ENCODE data around the gene TRAPPC10. TPM values are rescaled to one million over a fixed set of nuclear protein-coding genes. Genes with fewer than 3 reads are reported as not detected.

Gene TRAPPC10
- total and polyA plus RNA-seq, 2 experiments from 2014 or later = 9.9 to 21.0 TPM

DNA sequence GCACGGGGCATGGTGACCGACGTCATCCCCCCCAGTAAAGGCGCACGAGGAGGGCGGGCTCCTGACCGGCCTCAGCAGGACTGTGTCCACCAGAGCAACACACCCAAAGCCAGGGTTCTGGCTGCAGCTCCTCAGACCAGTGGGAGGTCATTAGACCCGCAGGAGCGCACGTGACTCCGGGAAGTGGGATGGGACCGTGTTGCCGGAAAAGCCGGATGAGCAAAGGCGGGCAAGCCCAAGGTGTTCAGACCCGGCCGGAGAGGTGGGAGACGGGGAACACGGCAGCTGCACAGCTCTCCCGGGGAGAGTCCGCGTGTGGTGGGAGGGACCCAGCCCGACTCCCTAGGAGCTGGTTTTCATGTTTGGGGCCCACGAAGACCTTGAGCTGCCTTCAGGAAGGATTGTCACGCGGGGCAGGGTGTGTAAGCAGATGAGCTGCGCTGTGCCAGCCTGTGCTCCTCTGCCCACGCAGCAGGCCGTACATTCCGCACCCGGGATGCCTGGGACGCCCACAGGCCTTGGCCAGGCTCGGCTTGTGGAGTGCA is 20.6 kb upstream of the TRAPPC10 start:
- DNase-seq = no peak
- in situ Hi-C loops (cut with MboI) = no loop called here

DNA sequence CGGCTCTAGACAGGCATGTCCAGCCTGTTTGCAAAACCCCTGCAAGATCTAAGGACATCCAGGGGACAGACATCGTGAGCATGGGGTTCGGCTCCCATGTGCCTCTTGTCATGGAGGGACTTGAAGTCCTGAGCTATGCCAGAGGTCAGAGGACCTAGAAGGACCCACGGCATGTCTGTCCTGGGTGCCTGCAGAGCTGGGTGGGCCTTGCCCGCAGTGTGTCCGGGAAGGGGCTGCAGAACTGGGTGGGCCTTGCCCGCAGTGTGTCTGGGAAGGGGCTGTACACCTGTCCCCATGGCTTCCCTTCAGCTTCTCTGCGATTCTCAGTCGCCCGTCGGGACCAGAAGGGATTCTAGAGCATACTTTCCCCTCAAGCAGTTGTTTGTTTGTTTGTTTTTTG is 20.0 kb upstream of the TRAPPC10 start:
- H3K36me3 ChIP-seq (ENCODE audit: low read depth) = no peaks in the 10 kb centered on the region
- no peak overlapping the region for H3K4me3 ChIP-seq
- no peaks in the 10 kb centered on the region for H3K9me2 ChIP-seq (ENCODE audit: insufficient read depth)
- H3K79me2 ChIP-seq (ENCODE audit: insufficient read depth) = no peaks in the 10 kb centered on the region
- WGBS, 2 experiments (ENCODE audit: low coverage in 1 of 2, low lambda C conversion rate in 2 of 2, missing lambda C conversion rate in 2 of 2) = 82 to 84% methylated on average over 11 of the region's 11 CpGs
- no peak for DNase-seq
- TF ChIP-seq EZH2 (IDR thresholded peaks at IDR 0.05; ENCODE audit: insufficient read depth, poor library complexity, severe bottlenecking) (no peak), EZH2phosphoT487 (IDR thresholded peaks at IDR 0.05; ENCODE audit: insufficient read depth, low read depth) (no peak)
- no peaks in the 10 kb centered on the region for H3K4me1 ChIP-seq (ENCODE audit: insufficient read depth)
- no peaks in the 10 kb centered on the region for H3F3A ChIP-seq (ENCODE audit: insufficient read depth)
- no peak overlapping the region for H3K27ac ChIP-seq
- no peaks in the 10 kb centered on the region for H3K27me3 ChIP-seq (replicated peaks; ENCODE audit: insufficient read depth)
- H2AFZ ChIP-seq = no peak overlapping the region
- in situ Hi-C loops (cut with MboI) = no loop called here
- no peaks in the 10 kb centered on the region for H4K20me1 ChIP-seq (ENCODE audit: insufficient read depth)
- no peaks in the 10 kb centered on the region for H3K9me3 ChIP-seq (ENCODE audit: low read depth)
- no peak overlapping the region for H3K9ac ChIP-seq
- no peak overlapping the region for H3K4me2 ChIP-seq (ENCODE audit: unreplicated experiment)

More for the DNA sequence above, 20.6 kb upstream of the TRAPPC10 start:
- Histone ChIP-seq H4K20me1 (ENCODE audit: insufficient read depth) (no peaks in the 10 kb centered on the region), H3K9ac (no peak overlapping the region), H3K79me2 (ENCODE audit: insufficient read depth) (no peaks in the 10 kb centered on the region), H3K4me3 (no peak overlapping the region), H3F3A (ENCODE audit: insufficient read depth) (peaks cover 3% of the 10 kb centered on the region; the same call in 1 of the 2 replicates), H3K36me3 (ENCODE audit: low read depth) (no peaks in the 10 kb centered on the region), H3K27me3 (replicated peaks; ENCODE audit: insufficient read depth) (no peaks in the 10 kb centered on the region), H3K9me2 (ENCODE audit: insufficient read depth) (no peaks in the 10 kb centered on the region), H3K27ac (no peak overlapping the region), H3K4me2 (ENCODE audit: unreplicated experiment) (no peak overlapping the region), H2AFZ (no peak overlapping the region), H3K9me3 (ENCODE audit: low read depth) (no peaks in the 10 kb centered on the region), H3K4me1 (ENCODE audit: insufficient read depth) (no peaks in the 10 kb centered on the region)
- no peak for TF ChIP-seq EZH2 (IDR thresholded peaks at IDR 0.05; ENCODE audit: insufficient read depth, poor library complexity, severe bottlenecking)
- no peak for TF ChIP-seq EZH2phosphoT487 (IDR thresholded peaks at IDR 0.05; ENCODE audit: insufficient read depth, low read depth)
- WGBS, 2 experiments (ENCODE audit: low coverage in 1 of 2, low lambda C conversion rate in 2 of 2, missing lambda C conversion rate in 2 of 2) = 88 to 90% methylated on average over 27 to 33 of the region's 33 CpGs

DNA sequence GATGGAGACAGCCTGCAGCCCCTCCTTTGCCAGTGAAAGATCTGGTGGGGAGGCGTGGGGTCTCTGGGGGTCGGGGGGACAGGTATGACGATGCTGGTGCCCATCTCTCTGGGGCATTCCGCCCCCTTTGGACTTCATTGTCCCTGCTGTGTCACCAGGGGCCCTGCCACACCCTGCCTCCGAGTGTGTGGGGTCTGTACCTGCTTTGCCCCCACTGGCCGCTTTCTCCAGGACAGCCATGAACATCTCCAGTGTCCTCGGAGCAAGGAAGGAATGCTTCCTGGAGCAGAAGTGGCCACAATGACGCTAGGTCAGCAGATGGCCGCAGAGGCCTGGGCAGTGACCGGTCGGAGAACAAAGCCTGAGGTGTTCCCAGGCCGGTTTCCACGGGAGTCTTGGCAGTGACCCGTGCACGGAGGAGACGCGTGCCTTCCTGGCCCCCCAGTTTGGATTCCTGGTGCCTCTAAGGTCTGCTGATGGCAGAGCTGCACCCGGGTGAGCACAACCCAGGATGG is 18.6 kb upstream of the TRAPPC10 start:
- no peaks in the 10 kb centered on the region for H4K20me1 ChIP-seq (ENCODE audit: insufficient read depth)
- H3K9me3 ChIP-seq (ENCODE audit: low read depth) = no peaks in the 10 kb centered on the region
- DNase-seq = no peak
- H3K27ac ChIP-seq = no peak overlapping the region
- H3K9me2 ChIP-seq (ENCODE audit: insufficient read depth) = no peaks in the 10 kb centered on the region
- TF ChIP-seq EZH2 (IDR thresholded peaks at IDR 0.05; ENCODE audit: insufficient read depth, poor library complexity, severe bottlenecking) = no peak
- TF ChIP-seq EZH2phosphoT487 (IDR thresholded peaks at IDR 0.05; ENCODE audit: insufficient read depth, low read depth) = no peak
- no peaks in the 10 kb centered on the region for H3F3A ChIP-seq (ENCODE audit: insufficient read depth)
- no peak overlapping the region for H3K4me3 ChIP-seq
- WGBS, 2 experiments (ENCODE audit: low coverage in 1 of 2, low lambda C conversion rate in 2 of 2, missing lambda C conversion rate in 2 of 2) = 85% methylated on average over 18 of the region's 18 CpGs
- H3K79me2 ChIP-seq (ENCODE audit: insufficient read depth) = no peaks in the 10 kb centered on the region
- in situ Hi-C loops (cut with MboI) = no loop called here
- H3K27me3 ChIP-seq (replicated peaks; ENCODE audit: insufficient read depth) = no peaks in the 10 kb centered on the region
- no peak overlapping the region for H2AFZ ChIP-seq
- no peak overlapping the region for H3K9ac ChIP-seq
- no peak overlapping the region for H3K4me2 ChIP-seq (ENCODE audit: unreplicated experiment)
- H3K36me3 ChIP-seq (ENCODE audit: low read depth) = no peaks in the 10 kb centered on the region
- H3K4me1 ChIP-seq (ENCODE audit: insufficient read depth) = no peaks in the 10 kb centered on the region

DNA sequence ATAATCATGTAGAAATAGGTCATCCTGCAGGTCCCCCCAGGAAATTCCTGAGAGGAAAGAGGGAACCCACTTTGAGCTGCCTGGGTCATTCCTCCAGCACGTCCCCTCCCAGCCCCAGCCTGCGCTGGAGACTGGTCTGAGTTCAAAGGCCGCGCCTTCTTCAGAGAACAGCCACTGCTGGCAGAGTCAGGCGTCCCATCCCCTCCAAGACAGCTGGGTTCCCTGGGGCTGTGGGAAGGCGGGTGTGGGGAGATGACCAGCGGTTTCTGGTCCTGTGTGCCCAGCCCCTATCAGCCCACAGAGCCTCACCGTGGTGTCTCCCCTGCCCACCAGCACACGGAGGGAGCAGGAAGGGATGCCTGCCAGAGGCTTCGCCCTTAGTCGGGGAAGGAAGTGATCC is 18.0 kb upstream of the TRAPPC10 start:
- Histone ChIP-seq H3K4me1 (ENCODE audit: insufficient read depth) (no peaks in the 10 kb centered on the region), H3K9ac (no peak overlapping the region), H3K27me3 (replicated peaks; ENCODE audit: insufficient read depth) (no peaks in the 10 kb centered on the region), H4K20me1 (ENCODE audit: insufficient read depth) (no peaks in the 10 kb centered on the region), H3K4me3 (no peak overlapping the region), H3K27ac (no peak overlapping the region), H3K36me3 (ENCODE audit: low read depth) (no peaks in the 10 kb centered on the region), H2AFZ (no peak overlapping the region), H3K9me3 (ENCODE audit: low read depth) (no peaks in the 10 kb centered on the region), H3K9me2 (ENCODE audit: insufficient read depth) (no peaks in the 10 kb centered on the region), H3K79me2 (ENCODE audit: insufficient read depth) (no peaks in the 10 kb centered on the region), H3F3A (ENCODE audit: insufficient read depth) (no peaks in the 10 kb centered on the region), H3K4me2 (ENCODE audit: unreplicated experiment) (no peak overlapping the region)
- 58 to 62% methylated on average over 11 of the region's 11 CpGs for WGBS, 2 experiments (ENCODE audit: low coverage in 1 of 2, low lambda C conversion rate in 2 of 2, missing lambda C conversion rate in 2 of 2)
- in situ Hi-C loops (cut with MboI) = no loop called here
- no peak for TF ChIP-seq EZH2phosphoT487 (IDR thresholded peaks at IDR 0.05; ENCODE audit: insufficient read depth, low read depth)
- TF ChIP-seq EZH2 (IDR thresholded peaks at IDR 0.05; ENCODE audit: insufficient read depth, poor library complexity, severe bottlenecking) = no peak
- no peak for DNase-seq

Measured in GM23248 (cell line).